Esophagus muscularis mucosa (tissue), 4 donors: ENCODE data around the gene WDR17.

Experiments
- EP300 ChIP-seq: sonication (generic); formaldehyde crosslinking; IDR thresholded peaks from one replicate; pipeline ENCODE4 v1.6.1; 2017; ENCODE audit warnings: antibody characterized with exemption
- POLR2A ChIP-seq: fragments of 450-650 bp; IDR thresholded peaks from one replicate; pipeline ENCODE4 v1.6.1; 2017; ENCODE audit warnings: antibody characterized with exemption, moderate library complexity, mild to moderate bottlenecking, low read depth
- POLR2AphosphoS5 ChIP-seq, 2 donors: sonication (generic); formaldehyde crosslinking; IDR thresholded peaks; one replicate each; pipeline ENCODE4 v1.6.1; 2017; ENCODE audit warnings: antibody characterized with exemption in 2 of 2
- TF ChIP-seq, protein P1 (sequence below), 3 experiments: fragments of 200-600 bp in 2 of 3; fragments of 450-650 bp in 1 of 3; sonication (generic) in 2 of 3; IDR thresholded peaks; one replicate each; pipeline ENCODE4 v1.5.1; 2017 to 2019; ENCODE audit warnings: antibody characterized with exemption in 3 of 3, mild to moderate bottlenecking in 2 of 3, moderate library complexity in 1 of 3

DNA sequence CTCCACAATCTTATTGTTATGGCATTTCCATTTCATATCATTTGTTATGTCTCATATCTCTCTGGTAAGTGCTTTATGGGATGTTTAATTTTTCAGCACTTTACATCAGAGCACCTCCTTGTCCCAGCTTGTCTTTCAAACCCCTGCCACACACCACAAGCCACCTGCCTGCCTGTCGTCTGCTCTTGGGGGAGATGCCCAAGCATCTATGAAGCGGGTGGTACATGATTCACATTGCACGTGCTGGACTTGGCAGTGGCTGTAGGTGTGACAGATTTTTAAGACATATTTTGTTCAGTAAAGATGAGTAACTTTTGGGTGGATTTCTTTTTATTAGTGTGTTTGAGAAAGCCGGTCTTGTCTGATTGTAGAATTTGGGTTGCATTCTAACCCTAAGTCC is 143.9 kb downstream of the WDR17 start:
- TF ChIP-seq, protein P1, sequence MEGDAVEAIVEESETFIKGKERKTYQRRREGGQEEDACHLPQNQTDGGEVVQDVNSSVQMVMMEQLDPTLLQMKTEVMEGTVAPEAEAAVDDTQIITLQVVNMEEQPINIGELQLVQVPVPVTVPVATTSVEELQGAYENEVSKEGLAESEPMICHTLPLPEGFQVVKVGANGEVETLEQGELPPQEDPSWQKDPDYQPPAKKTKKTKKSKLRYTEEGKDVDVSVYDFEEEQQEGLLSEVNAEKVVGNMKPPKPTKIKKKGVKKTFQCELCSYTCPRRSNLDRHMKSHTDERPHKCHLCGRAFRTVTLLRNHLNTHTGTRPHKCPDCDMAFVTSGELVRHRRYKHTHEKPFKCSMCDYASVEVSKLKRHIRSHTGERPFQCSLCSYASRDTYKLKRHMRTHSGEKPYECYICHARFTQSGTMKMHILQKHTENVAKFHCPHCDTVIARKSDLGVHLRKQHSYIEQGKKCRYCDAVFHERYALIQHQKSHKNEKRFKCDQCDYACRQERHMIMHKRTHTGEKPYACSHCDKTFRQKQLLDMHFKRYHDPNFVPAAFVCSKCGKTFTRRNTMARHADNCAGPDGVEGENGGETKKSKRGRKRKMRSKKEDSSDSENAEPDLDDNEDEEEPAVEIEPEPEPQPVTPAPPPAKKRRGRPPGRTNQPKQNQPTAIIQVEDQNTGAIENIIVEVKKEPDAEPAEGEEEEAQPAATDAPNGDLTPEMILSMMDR (IDR thresholded peaks at IDR 0.05), result no peak
- TF ChIP-seq POLR2AphosphoS5 (IDR thresholded peaks at IDR 0.05) (no peak), EP300 (no peak), POLR2A (no peak)
